Astrocyte (in vitro differentiated cells and primary cell): ENCODE measurements around the gene ZNF569. TPM values are rescaled to one million over a fixed set of nuclear protein-coding genes. Genes with fewer than 3 reads are reported as not detected.

Experiments
- DNase-seq: peaks from one replicate; pipeline ENCODE4 v3.0.0-alpha.2; 2010; ENCODE audit warnings: low read depth
- FAIRE-seq: peaks from 2 replicates; lab custom pipeline; 2011; peaks lifted over from hg19 to GRCh38; lab: Jason Lieb, UNC
- H2AFZ ChIP-seq: 2 replicates; pipeline ENCODE4 v1.6.0; 2012; ENCODE audit warnings: low read depth, low read length, inconsistent platforms
- H3K27ac ChIP-seq: 2 replicates; pipeline ENCODE4 v1.5.1; 2011; ENCODE audit warnings: low read depth, low read length, inconsistent platforms
- H3K27me3 ChIP-seq: 2 replicates; pipeline ENCODE4 v1.6.0; 2011; ENCODE audit warnings: low read length, inconsistent platforms; ENCODE audit not compliant: insufficient read depth
- H3K36me3 ChIP-seq: 2 replicates; pipeline ENCODE4 v1.5.1; 2011; ENCODE audit warnings: low read length, inconsistent platforms; ENCODE audit not compliant: insufficient read depth
- H3K4me1 ChIP-seq: 2 replicates; pipeline ENCODE4 v1.5.1; 2011; ENCODE audit warnings: low read length, inconsistent platforms; ENCODE audit not compliant: insufficient read depth
- H3K4me2 ChIP-seq: 2 replicates; pipeline ENCODE4 v1.6.0; 2012; ENCODE audit warnings: low read length, inconsistent platforms
- H3K4me3 ChIP-seq: 2 replicates; pipeline ENCODE4 v1.5.1; 2011; ENCODE audit warnings: low read depth, mild to moderate bottlenecking, low read length, inconsistent platforms; ENCODE audit not compliant: insufficient read depth
- H3K79me2 ChIP-seq: 2 replicates; pipeline ENCODE4 v1.6.0; 2012; ENCODE audit warnings: mild to moderate bottlenecking, low read length, inconsistent platforms; ENCODE audit not compliant: insufficient read depth
- H3K9ac ChIP-seq: 2 replicates; pipeline ENCODE4 v1.6.0; 2012; ENCODE audit warnings: mild to moderate bottlenecking, low read length, inconsistent platforms
- H3K9me3 ChIP-seq: 2 replicates; pipeline ENCODE4 v1.5.1; 2012; ENCODE audit warnings: low read depth, mild to moderate bottlenecking, low read length, inconsistent platforms; ENCODE audit not compliant: insufficient read depth
- H4K20me1 ChIP-seq: 2 replicates; pipeline ENCODE4 v1.6.0; 2012; ENCODE audit warnings: low read length, inconsistent platforms; ENCODE audit not compliant: insufficient read depth
- H3K27ac Mint-ChIP-seq: one replicate; pipeline ENCODE4 v1.8.0; 2021; ENCODE audit warnings: mild to moderate bottlenecking, mixed read lengths; ENCODE audit not compliant: unreplicated experiment
- H3K27me3 Mint-ChIP-seq: one replicate; pipeline ENCODE4 v1.8.0; 2021; ENCODE audit warnings: low read depth, mixed read lengths; ENCODE audit not compliant: unreplicated experiment
- H3K36me3 Mint-ChIP-seq: one replicate; pipeline ENCODE4 v1.8.0; 2021; ENCODE audit warnings: low read depth, mixed read lengths; ENCODE audit not compliant: unreplicated experiment
- H3K4me1 Mint-ChIP-seq: one replicate; pipeline ENCODE4 v1.8.0; 2021; ENCODE audit warnings: low read depth, mixed read lengths; ENCODE audit not compliant: unreplicated experiment
- H3K4me3 Mint-ChIP-seq: one replicate; pipeline ENCODE4 v1.8.0; 2021; ENCODE audit warnings: mild to moderate bottlenecking, moderate library complexity, mixed read lengths; ENCODE audit not compliant: unreplicated experiment
- H3K9me3 Mint-ChIP-seq: one replicate; pipeline ENCODE4 v1.8.0; 2021; ENCODE audit warnings: mild to moderate bottlenecking, mixed read lengths; ENCODE audit not compliant: unreplicated experiment
- EZH2 ChIP-seq: IDR thresholded peaks from 2 replicates; pipeline ENCODE4 v1.6.1; 2012; ENCODE audit warnings: mild to moderate bottlenecking, low read length, inconsistent platforms; ENCODE audit not compliant: insufficient read depth
- total RNA-seq: library from RNA; stranded (reverse); gene quantifications from 2 replicates; pipeline ENCODE4 v1.2.1, GENCODE V29; 2021
- TF ChIP-seq, protein P1 (sequence below): IDR thresholded peaks from 2 replicates; pipeline ENCODE4 v1.5.1; 2011; ENCODE audit warnings: low read depth, mild to moderate bottlenecking, inconsistent platforms, low read length, moderate library complexity; ENCODE audit not compliant: insufficient read depth

ZNF569 gene
- total RNA-seq, 1 donor from 2014 or later, result 7.1 TPM

- Histone ChIP-seq H3K9me3 (peaks cover 6% of the 10 kb centered on the region), H3K4me2 (peak overlapping the region; percentile 94), H3K27me3 (no peaks in the 10 kb centered on the region), H3K79me2 (peaks cover 29% of the 10 kb centered on the region), H3K4me1 (no peaks in the 10 kb centered on the region), H3K36me3 (no peaks in the 10 kb centered on the region), H4K20me1 (no peaks in the 10 kb centered on the region), H3K9ac (peak overlapping the region; percentile 81), H2AFZ (peak overlapping the region; percentile 95), H3K4me3 (peak overlapping the region; percentile 90), H3K27ac (no peak overlapping the region)
- DNase-seq, result no peak
- Mint-ChIP-seq H3K36me3 (peaks cover 23% of the 10 kb centered on the region), H3K9me3 (peaks cover 39% of the 10 kb centered on the region), H3K27ac (peak overlapping the region; percentile 74), H3K27me3 (no peaks in the 10 kb centered on the region), H3K4me3 (peak overlapping the region; percentile 99), H3K4me1 (peaks cover 8% of the 10 kb centered on the region)
- no peak for FAIRE-seq
- no peak for TF ChIP-seq EZH2
- TF ChIP-seq, protein P1, sequence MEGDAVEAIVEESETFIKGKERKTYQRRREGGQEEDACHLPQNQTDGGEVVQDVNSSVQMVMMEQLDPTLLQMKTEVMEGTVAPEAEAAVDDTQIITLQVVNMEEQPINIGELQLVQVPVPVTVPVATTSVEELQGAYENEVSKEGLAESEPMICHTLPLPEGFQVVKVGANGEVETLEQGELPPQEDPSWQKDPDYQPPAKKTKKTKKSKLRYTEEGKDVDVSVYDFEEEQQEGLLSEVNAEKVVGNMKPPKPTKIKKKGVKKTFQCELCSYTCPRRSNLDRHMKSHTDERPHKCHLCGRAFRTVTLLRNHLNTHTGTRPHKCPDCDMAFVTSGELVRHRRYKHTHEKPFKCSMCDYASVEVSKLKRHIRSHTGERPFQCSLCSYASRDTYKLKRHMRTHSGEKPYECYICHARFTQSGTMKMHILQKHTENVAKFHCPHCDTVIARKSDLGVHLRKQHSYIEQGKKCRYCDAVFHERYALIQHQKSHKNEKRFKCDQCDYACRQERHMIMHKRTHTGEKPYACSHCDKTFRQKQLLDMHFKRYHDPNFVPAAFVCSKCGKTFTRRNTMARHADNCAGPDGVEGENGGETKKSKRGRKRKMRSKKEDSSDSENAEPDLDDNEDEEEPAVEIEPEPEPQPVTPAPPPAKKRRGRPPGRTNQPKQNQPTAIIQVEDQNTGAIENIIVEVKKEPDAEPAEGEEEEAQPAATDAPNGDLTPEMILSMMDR, result no peak
Measured at GRCh38 chr19:37467608-37468090, 405 bp upstream of the ZNF569 start.

- Histone ChIP-seq H3K4me2 (peak overlapping the region; percentile 94), H4K20me1 (no peaks in the 10 kb centered on the region), H3K9ac (peak overlapping the region; percentile 81), H3K4me1 (no peaks in the 10 kb centered on the region), H3K4me3 (peak overlapping the region; percentile 90), H3K27me3 (no peaks in the 10 kb centered on the region), H2AFZ (peak overlapping the region; percentile 95), H3K36me3 (no peaks in the 10 kb centered on the region), H3K27ac (peak overlapping the region; percentile 68), H3K79me2 (peaks cover 24% of the 10 kb centered on the region), H3K9me3 (peaks cover 9% of the 10 kb centered on the region)
- Mint-ChIP-seq H3K4me3 (peak overlapping the region; percentile 99), H3K27me3 (no peaks in the 10 kb centered on the region), H3K4me1 (peaks cover 8% of the 10 kb centered on the region), H3K36me3 (peaks cover 23% of the 10 kb centered on the region), H3K27ac (peak overlapping the region; percentile 87), H3K9me3 (peaks cover 39% of the 10 kb centered on the region)
- FAIRE-seq (no peak), DNase-seq (no peak)
- TF ChIP-seq, protein P1, result no peak
- no peak for TF ChIP-seq EZH2
Measured at GRCh38 chr19:37466277-37466797, 907 bp downstream of the ZNF569 start.
